HG03469 (cell line): ENCODE measurements around the gene FILIP1L.
A peak's percentile ranks its signal among the peaks of the same experiment; 100 is the strongest.

ENCODE experiments used
- ATAC-seq: cut with Tn5 transposase; IDR thresholded peaks from one replicate; pipeline ENCODE4 v1.9.1; 2021; ENCODE audit warnings: mild to moderate bottlenecking, moderate library complexity, moderate number of reproducible peaks; ENCODE audit not compliant: unreplicated experiment

FILIP1L gene

GRCh38 chr3:100045696-100046095 is 68.6 kb downstream of the FILIP1L start:
- no peak for ATAC-seq

DNA sequence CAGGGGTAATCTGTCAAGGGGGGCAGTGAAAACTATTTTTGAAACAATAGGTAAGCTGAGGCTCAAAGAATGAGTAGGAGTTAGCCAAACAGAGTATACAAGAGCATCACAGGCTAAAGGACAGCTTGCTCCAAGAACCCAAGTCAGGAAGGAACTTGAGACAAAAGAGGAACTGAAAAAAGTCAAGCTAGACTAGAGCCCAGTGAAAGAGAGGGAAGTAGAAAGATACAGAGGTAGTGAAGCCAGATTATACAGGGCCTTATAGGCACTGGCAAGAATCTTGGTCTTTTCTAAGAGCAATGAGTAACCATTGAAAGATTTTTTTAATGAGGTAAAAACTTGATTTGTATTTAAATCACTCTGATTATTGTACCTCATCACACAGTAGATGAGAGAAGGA is 69.9 kb downstream of the FILIP1L start:
- ATAC-seq, result peak; percentile 80

DNA sequence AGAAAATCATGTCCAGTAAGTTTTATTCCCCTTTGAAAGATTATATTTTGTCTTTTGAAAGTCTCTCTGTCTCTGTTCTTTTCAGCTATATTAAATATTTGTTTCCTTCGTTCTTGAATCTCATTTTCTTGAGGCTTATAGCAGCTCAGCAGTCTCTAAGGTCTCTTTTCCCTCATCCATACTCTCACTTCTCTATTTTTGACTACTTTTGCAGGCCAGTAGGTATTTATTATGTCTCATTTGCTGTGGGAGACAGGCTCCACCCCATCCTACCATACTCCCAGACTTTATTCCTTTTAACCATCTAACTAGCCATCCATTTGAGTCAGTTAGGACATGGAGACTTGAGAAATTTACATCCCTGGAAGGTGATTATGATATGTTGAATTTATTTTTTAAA is 71.0 kb downstream of the FILIP1L start:
- ATAC-seq, result no peak

- ATAC-seq, result no peak
Observed at GRCh38 chr3:100042166-100042981, 71.9 kb downstream of the FILIP1L start.

- no peak for ATAC-seq
Observed at GRCh38 chr3:100041328-100041749, 73.0 kb downstream of the FILIP1L start.

DNA sequence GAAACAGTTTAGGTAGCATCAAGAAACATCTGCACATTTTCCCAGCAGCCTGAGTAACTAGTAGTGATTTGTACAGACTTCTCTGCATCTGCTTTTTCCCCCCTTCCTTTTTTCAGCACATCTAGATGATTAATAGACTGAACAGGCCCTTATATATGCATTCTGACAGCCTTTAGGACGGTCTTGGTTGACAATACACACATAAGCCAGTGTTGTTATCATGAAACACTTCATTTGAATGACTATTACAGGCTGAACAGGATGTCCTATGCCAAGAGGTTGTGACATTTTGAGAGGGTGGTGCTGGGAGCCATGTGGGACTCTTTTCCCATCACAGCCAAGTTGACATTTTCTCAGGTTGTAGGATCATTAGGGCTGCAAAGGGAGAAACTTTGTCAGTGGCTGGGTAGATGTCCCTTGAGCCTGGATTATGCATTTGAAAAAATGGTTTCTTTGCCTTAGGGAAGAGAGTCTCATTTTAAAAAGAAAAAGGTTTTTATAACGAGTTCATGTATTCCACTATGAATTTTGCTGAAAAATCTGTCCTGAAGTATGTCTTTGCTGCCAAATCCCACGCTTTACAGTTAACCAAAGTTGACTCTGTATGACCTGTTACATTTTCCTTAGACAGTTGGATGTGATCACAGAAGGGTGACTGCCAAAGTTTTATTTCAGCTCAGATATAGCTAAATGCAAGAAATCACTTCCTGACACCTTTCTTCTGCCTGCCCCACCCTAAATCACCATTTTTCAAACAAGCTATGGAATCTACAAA is 73.7 kb downstream of the FILIP1L start:
- no peak for ATAC-seq

GRCh38 chr3:100039075-100039474 is 75.2 kb downstream of the FILIP1L start:
- ATAC-seq, result no peak

DNA sequence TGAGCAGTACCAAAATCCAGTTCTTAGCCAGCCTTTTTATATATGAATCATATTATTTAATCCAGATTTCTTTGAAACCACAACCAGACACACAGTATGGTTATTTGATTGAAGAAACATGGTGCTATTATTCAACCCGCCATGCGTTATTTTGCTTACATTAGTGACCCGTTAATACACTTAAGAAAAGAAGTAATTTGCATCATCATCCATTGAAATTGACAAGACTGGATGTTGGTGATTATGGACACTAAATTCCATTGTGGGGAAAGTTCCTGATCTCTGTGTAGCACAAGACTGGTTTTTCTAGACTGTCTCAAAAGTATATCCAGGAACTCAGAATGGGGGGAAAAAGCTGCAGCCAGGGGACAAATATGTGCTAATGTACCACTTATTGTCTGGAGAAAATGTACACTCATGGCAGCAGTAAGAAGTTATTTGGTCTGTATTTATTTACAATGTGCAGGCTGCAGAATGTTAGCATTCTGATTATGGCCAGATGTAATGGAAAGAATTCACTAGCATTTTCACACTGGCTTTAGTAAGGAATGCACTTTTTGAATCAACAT is 80.3 kb downstream of the FILIP1L start:
- no peak for ATAC-seq

DNA sequence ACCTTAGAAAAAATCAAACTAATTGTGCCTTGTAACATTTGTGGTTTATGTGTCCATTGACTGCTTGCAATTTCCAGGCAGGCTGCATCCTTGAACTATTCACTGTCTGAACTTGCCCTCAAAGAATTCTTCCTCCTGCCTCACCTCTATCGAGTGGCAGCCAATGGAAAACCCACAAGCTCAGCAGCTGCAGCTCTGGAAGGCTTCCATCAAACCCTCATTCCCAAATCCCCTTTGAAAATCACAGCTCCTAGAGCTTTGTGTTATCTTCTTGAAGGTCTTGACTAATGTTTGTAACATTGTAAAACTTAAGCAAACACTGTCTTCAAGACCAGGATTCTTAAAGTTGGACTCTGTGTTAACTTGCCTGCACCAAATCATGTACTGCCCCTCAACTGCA is 81.1 kb downstream of the FILIP1L start:
- no peak for ATAC-seq

DNA sequence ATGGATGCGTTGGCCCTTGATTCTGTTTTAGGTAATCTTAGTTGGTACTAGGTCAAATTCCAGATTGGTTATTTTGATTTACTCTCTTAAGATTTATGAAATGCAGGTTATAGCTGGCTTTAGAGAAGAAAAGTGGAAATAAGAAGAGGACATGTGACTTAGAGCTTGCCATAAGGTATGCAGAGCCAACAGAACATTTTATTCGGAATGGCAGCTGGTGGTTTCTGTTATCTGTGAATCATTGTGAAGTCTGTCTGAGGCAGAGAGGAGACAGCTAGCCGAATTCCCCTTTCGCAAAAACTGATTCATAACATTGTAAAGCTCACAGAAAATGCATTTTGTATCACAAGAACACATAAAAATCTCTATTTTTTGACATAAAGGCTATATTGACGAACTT is 82.1 kb downstream of the FILIP1L start:
- no peak for ATAC-seq

- no peak for ATAC-seq
Observed at GRCh38 chr3:100030914-100031425, 83.3 kb downstream of the FILIP1L start.

GRCh38 chr3:100030346-100030745 is 84.0 kb downstream of the FILIP1L start:
- no peak for ATAC-seq

DNA sequence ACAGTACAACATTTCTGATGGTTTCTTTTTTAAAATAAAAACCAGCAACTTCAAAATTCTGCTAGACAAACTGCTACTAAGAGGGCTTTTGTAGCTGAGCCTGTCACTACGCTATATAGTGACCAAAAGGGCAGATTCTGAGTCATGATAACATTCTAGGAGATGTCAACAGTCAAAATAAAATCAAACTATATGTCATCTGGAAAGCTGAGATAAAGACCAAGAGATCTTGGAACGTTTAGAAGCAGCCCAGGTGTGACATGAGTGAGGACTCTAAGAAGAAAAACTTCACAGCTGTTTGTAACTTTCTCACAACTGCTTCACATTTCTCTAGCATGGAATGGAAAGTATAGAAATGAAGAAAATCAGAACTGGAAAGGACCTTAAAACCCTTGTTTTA is 84.6 kb downstream of the FILIP1L start:
- ATAC-seq, result no peak

- no peak for ATAC-seq
Observed at GRCh38 chr3:100029052-100029451, 85.2 kb downstream of the FILIP1L start.

GRCh38 chr3:100027321-100027720 is 87.0 kb downstream of the FILIP1L start:
- ATAC-seq, result no peak

DNA sequence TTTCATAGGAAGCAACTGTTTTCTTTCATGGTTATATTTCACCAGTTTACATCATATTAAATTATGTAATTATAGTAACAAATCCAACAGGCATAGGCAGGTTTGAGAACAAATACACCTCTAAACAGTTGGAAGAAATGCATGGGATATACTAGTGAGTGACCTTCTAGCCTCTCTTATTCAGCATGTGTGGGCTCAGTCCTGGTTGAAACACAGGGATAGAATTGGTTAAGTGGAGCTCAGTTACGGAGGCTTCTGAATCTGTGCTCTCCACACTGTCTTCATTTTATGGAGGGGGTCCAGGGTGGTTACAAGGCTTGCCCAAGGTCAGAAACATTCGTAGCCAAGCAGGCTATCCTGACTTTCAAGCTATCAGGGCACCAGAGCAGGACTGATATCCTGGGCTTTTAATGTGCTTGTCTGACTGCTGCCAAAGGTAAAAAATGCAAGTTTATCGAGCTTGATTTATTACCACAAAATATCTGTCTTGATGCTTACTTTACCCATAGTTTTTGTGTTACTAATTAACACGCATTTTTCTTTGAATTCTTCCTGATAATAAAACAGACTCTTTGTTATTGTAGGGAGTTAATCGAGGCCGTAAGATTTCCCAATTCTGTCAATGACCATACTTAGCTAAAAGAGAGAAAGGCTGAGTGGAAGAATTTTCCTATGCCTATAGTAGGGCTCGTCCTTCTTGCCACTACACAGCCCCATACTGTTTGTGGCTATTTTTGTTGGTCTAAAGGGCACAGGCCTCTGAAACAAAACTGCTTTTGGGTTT is 89.6 kb downstream of the FILIP1L start:
- no peak for ATAC-seq

DNA sequence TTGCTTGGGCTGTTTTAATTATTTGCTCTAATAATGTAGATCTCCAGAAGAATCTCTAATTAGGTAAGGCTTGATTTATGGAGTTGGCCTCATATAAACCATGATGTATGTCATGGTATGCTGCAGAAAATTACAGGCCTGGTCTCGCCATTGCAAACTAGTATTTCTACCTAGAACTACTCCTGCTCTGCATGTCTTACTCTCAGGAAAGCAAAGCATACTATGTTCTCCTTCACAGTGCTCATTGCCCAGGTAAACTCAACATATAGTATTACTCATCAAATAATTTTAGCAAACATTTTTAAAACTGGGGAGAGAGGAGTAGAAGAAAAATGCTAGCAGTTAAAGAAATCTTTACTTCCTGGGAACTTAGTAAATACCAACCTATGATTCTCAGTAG is 90.7 kb downstream of the FILIP1L start:
- ATAC-seq, result no peak

GRCh38 chr3:100023150-100023549 is 91.2 kb downstream of the FILIP1L start:
- ATAC-seq, result no peak

DNA sequence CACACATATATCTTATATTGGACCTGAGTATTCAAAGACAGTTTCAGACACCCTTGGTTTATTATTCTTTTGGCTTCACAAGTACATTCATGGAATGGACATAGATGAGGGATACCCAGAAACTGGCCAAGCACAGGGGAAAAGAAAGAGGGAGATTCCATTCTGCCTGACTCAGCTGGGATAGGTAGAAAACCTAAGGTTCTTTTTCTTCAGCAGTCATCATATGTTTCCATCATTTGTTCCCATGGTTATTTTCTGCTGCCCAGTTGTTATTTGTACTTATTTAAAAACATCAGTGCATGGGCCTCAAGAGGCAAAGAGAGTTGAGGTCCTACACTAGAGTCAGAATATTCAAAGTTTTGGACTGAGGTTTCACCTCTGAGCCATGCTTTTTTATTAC is 91.8 kb downstream of the FILIP1L start:
- no peak for ATAC-seq

DNA sequence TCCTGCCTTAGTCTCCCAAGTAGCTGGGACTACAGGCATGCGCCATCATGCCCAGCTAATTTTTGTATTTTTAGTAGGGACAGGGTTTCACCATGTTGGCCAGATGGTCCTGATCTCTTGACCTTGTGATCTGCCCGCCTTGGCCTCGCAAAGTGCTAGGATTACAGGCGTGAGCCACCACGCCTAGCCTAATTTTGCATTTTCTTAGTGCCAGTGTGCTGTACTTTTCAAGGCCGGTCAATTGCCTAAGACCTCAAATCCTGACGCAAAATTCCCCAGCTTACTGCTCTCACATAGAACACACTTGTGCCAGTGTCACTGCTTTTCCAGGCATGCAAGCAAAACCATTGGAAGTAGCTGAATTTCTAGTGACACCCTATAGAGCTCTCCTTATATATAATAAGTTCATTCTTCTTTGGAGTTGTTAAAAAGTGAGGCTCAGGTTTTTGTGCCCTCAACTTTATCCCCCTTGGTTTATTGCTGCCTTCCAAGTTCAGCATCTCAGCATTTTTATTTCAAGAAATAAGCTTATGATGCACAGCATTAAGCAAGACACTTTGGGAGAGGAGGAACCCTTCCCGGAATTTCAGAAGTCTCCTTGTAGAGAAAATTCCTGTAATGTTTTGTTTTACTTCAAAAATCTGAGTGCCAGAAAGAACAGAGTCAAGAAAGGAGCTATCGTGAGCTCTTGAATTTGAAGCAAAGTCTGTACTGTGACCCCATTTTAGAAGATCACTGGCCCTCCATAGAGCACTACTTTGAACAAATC is 93.2 kb downstream of the FILIP1L start:
- ATAC-seq, result no peak
